MM.1S (cell line): ENCODE results near the gene NNT.

ENCODE experiments used
- DNase-seq: peaks from one replicate; pipeline ENCODE4 v3.0.0-alpha.2; 2015
- H2AFZ ChIP-seq: fragments of 300-600 bp; sonication (generic); 2 replicates; pipeline ENCODE4 v1.6.0; 2016; ENCODE audit warnings: antibody characterized with exemption, low read length
- H3F3A ChIP-seq: fragments of 300-600 bp; sonication (generic); 2 replicates; pipeline ENCODE4 v1.6.1; 2016; ENCODE audit warnings: mild to moderate bottlenecking, antibody characterized with exemption, low read length, moderate library complexity, mixed read lengths; ENCODE audit not compliant: insufficient read depth
- H3K27ac ChIP-seq: fragments of 300-600 bp; sonication (generic); 2 replicates; pipeline ENCODE4 v1.5.1; 2016; ENCODE audit warnings: mild to moderate bottlenecking, low read length
- H3K27me3 ChIP-seq: fragments of 300-600 bp; sonication (generic); replicated peaks from 2 replicates; pipeline ENCODE4 v1.6.0; 2016; ENCODE audit warnings: low read length; ENCODE audit not compliant: insufficient read depth
- H3K36me3 ChIP-seq: fragments of 300-600 bp; sonication (generic); replicated peaks from 2 replicates; pipeline ENCODE4 v1.6.1; 2016; ENCODE audit warnings: mild to moderate bottlenecking, low read length, mixed read lengths; ENCODE audit not compliant: insufficient read depth
- H3K4me1 ChIP-seq: fragments of 300-600 bp; sonication (generic); 2 replicates; pipeline ENCODE4 v1.6.1; 2016; ENCODE audit warnings: low read length, mixed read lengths
- H3K4me2 ChIP-seq: fragments of 300-600 bp; sonication (generic); 2 replicates; pipeline ENCODE4 v1.6.0; 2016; ENCODE audit warnings: low read depth, low read length
- H3K4me3 ChIP-seq: fragments of 300-600 bp; sonication (generic); 2 replicates; pipeline ENCODE4 v1.5.1; 2016; ENCODE audit warnings: low read length, mixed read lengths
- H3K79me2 ChIP-seq: fragments of 300-600 bp; sonication (generic); 2 replicates; pipeline ENCODE4 v1.6.1; 2016; ENCODE audit warnings: mixed run types, low read length, mixed read lengths
- H3K9ac ChIP-seq: fragments of 300-600 bp; sonication (generic); 2 replicates; pipeline ENCODE4 v1.6.1; 2016; ENCODE audit warnings: low read length, mixed read lengths
- H3K9me2 ChIP-seq: fragments of 300-600 bp; sonication (generic); replicated peaks from 2 replicates; pipeline ENCODE4 v1.6.1; 2016; ENCODE audit warnings: mild to moderate bottlenecking, low read length, mixed read lengths; ENCODE audit not compliant: insufficient read depth
- H3K9me3 ChIP-seq: fragments of 300-600 bp; sonication (generic); replicated peaks from 2 replicates; pipeline ENCODE4 v1.6.1; 2016; ENCODE audit warnings: mild to moderate bottlenecking, low read length, mixed read lengths; ENCODE audit not compliant: insufficient read depth
- H4K20me1 ChIP-seq: fragments of 300-600 bp; sonication (generic); 2 replicates; pipeline ENCODE4 v1.6.1; 2016; ENCODE audit warnings: mild to moderate bottlenecking, low read length, moderate library complexity, mixed read lengths; ENCODE audit not compliant: insufficient read depth
- CTCF ChIP-seq: fragments of 300-600 bp; sonication (generic); IDR thresholded peaks from 2 replicates; pipeline ENCODE4 v1.5.1; 2016; ENCODE audit warnings: antibody characterized with exemption, low read length, mixed read lengths
- EZH2 ChIP-seq: fragments of 300-600 bp; sonication (generic); optimal IDR thresholded peaks from 2 replicates; pipeline ENCODE3; 2017; ENCODE audit warnings: low read depth, mild to moderate bottlenecking, antibody characterized with exemption, low read length, mixed read lengths
- EZH2phosphoT487 ChIP-seq: fragments of 300-600 bp; sonication (generic); IDR thresholded peaks from 2 replicates; pipeline ENCODE4 v1.6.1; 2018; ENCODE audit warnings: antibody characterized with exemption, low read length

NNT gene

GRCh38 chr5:43564289-43564850 lies 38.6 kb upstream of the NNT start:
- no peak overlapping the region for H3K4me2 ChIP-seq

GRCh38 chr5:43565043-43565442 lies 37.9 kb upstream of the NNT start:
- no peaks in the 10 kb centered on the region for H3K9me2 ChIP-seq
- no peaks in the 10 kb centered on the region for H4K20me1 ChIP-seq
- H3K27ac ChIP-seq: no peak overlapping the region
- H3K27me3 ChIP-seq: no peaks in the 10 kb centered on the region
- no peak for TF ChIP-seq CTCF
- TF ChIP-seq EZH2phosphoT487: no peak
- TF ChIP-seq EZH2: no peak
- no peak for DNase-seq
- no peaks in the 10 kb centered on the region; the same call in 1 of the 2 replicates for H3K4me1 ChIP-seq
- H3K36me3 ChIP-seq: no peaks in the 10 kb centered on the region
- H2AFZ ChIP-seq: no peak overlapping the region
- no peak overlapping the region for H3K4me3 ChIP-seq
- H3K79me2 ChIP-seq: no peaks in the 10 kb centered on the region
- H3K4me2 ChIP-seq: no peak overlapping the region
- no peak overlapping the region for H3K9ac ChIP-seq
- H3F3A ChIP-seq: no peaks in the 10 kb centered on the region
- H3K9me3 ChIP-seq: no peaks in the 10 kb centered on the region

More at GRCh38 chr5:43564289-43564850, 38.6 kb upstream of the NNT start:
- Histone ChIP-seq H3K27me3 (no peaks in the 10 kb centered on the region), H4K20me1 (no peaks in the 10 kb centered on the region), H3K9me2 (no peaks in the 10 kb centered on the region), H3K4me3 (no peak overlapping the region), H3K9ac (no peak overlapping the region), H3F3A (no peaks in the 10 kb centered on the region), H3K9me3 (no peaks in the 10 kb centered on the region), H3K27ac (no peak overlapping the region), H3K36me3 (no peaks in the 10 kb centered on the region), H2AFZ (no peak overlapping the region), H3K4me1 (no peaks in the 10 kb centered on the region; the same call in 1 of the 2 replicates), H3K79me2 (no peaks in the 10 kb centered on the region)
- DNase-seq: no peak
- TF ChIP-seq EZH2phosphoT487 (no peak), EZH2 (no peak), CTCF (no peak)

- Histone ChIP-seq H3K4me2 (no peak overlapping the region), H3K36me3 (no peaks in the 10 kb centered on the region), H4K20me1 (no peaks in the 10 kb centered on the region), H3K9ac (no peak overlapping the region), H3F3A (no peaks in the 10 kb centered on the region), H3K79me2 (no peaks in the 10 kb centered on the region), H2AFZ (no peak overlapping the region), H3K27me3 (no peaks in the 10 kb centered on the region), H3K4me1 (no peaks in the 10 kb centered on the region; the same call in 1 of the 2 replicates), H3K9me3 (no peaks in the 10 kb centered on the region), H3K9me2 (no peaks in the 10 kb centered on the region), H3K4me3 (no peak overlapping the region), H3K27ac (no peak overlapping the region)
- no peak for TF ChIP-seq EZH2
- TF ChIP-seq EZH2phosphoT487: no peak
- TF ChIP-seq CTCF: no peak
- DNase-seq: no peak
Observed at GRCh38 chr5:43567967-43568366, 35.0 kb upstream of the NNT start.
